Kidney (tissue), 14 donors: ENCODE results near the gene GCNA. TPM values are rescaled to one million over a fixed set of nuclear protein-coding genes. Genes with fewer than 3 reads are reported as not detected.

Experiments used
- DNase-seq, 5 donors: peaks; one replicate each; pipeline ENCODE4 v3.0.0-alpha.2; 2013 to 2020
- FAIRE-seq: peaks from 2 replicates; lab custom pipeline; 2012; peaks lifted over from hg19 to GRCh38; lab: Jason Lieb, UNC
- H3K27ac ChIP-seq, 2 donors: one replicate each; pipeline ENCODE4 v1.7.0; 2013; ENCODE audit warnings: low read depth in 2 of 2, low read length in 2 of 2, inconsistent platforms in 1 of 2
- H3K27me3 ChIP-seq: one replicate; pipeline ENCODE4 v1.7.1; 2013; ENCODE audit warnings: low read length, inconsistent platforms; ENCODE audit not compliant: control insufficient read depth, insufficient read depth
- H3K36me3 ChIP-seq, 3 donors: one replicate each; pipeline versions ENCODE4 v1.7.0 to v1.7.1; 2013; ENCODE audit warnings: low read length in 3 of 3, control low read depth in 1 of 3, inconsistent platforms in 1 of 3; ENCODE audit not compliant: insufficient read depth in 3 of 3, control insufficient read depth in 2 of 3
- H3K4me1 ChIP-seq, 3 donors: one replicate each; pipeline versions ENCODE4 v1.7.0 to v1.7.1; 2013; ENCODE audit warnings: low read length in 3 of 3, inconsistent platforms in 1 of 3, low read depth in 1 of 3; ENCODE audit not compliant: control insufficient read depth in 2 of 3, insufficient read depth in 2 of 3
- H3K4me3 ChIP-seq, 3 donors: one replicate each; pipeline versions ENCODE4 v1.7.0 to v1.8.1; 2013; ENCODE audit warnings: low read length in 3 of 3, control low read depth in 1 of 3, inconsistent platforms in 1 of 3
- H3K9ac ChIP-seq, 3 donors: one replicate each; pipeline versions ENCODE4 v1.7.0 to v1.7.1; 2013; ENCODE audit warnings: low read length in 3 of 3, control low read depth in 1 of 3, inconsistent platforms in 1 of 3
- H3K9me3 ChIP-seq, 3 donors: one replicate each; pipeline versions ENCODE4 v1.7.0 to v1.7.1; 2013; ENCODE audit warnings: low read length in 3 of 3, control low read depth in 1 of 3, inconsistent platforms in 1 of 3; ENCODE audit not compliant: control insufficient read depth in 2 of 3, insufficient read depth in 1 of 3
- CTCF ChIP-seq: IDR thresholded peaks from 3 replicates; pipeline ENCODE4 v1.5.1; 2012; ENCODE audit warnings: mild to moderate bottlenecking, moderate library complexity, borderline replicate concordance; ENCODE audit not compliant: insufficient read depth; ENCODE audit errors: extremely low read depth
- intact Hi-C: fragments of 100-400 bp; cut with DNase I; formaldehyde crosslinking; loops from one replicate; pipeline ENCODE4 v1.11.1; 2022
- polyA plus RNA-seq: library from polyadenylated mRNA; stranded (reverse); fragments of 350-450 nt; fragmentation: Illumina TruSeq; extraction: RNeasy Lipid Tissue Mini Kit (QIAGEN cat#74804); gene quantifications from one replicate; pipeline ENCODE4 v1.2.3, GENCODE V29; 2014; ENCODE audit warnings: low read depth, low replicate concordance; ENCODE audit not compliant: insufficient read depth
- total RNA-seq: library from RNA; stranded (reverse); fragmentation: NEBNext Ultra II Directional; extraction: Animal tissue kit (Norgen Biotek cat#: 25700); gene quantifications from one replicate; pipeline ENCODE4 v1.2.1, GENCODE V29; 2021
- donor health status: control.
- donor health status: control.
- donor health status: control.
- donor health status: control.
- donor health status: control.
- donor health status: DM: yes; HTN: yes; CAD: no.
- donor health status: Normal renal cell carcinoma (clear cell type).

GCNA gene
- total and polyA plus RNA-seq, 2 donors from 2014 or later = 1.6 to 2.7 TPM

- FAIRE-seq (no peak), DNase-seq (no peak)
- Histone ChIP-seq H3K27me3 (no peaks in the 10 kb centered on the region), H3K36me3 (peaks cover 0 to 5% (median 2%) of the 10 kb centered on the region in 3 donors), H3K9ac (no peak overlapping the region), H3K27ac (no peak overlapping the region), H3K9me3 (no peaks in the 10 kb centered on the region), H3K4me1 (peaks cover 0 to 18% (median 13%) of the 10 kb centered on the region in 3 donors), H3K4me3 (no peak overlapping the region)
- intact Hi-C loops = no loop called here
- TF ChIP-seq CTCF = no peak
Observed at GRCh38 chrX:71540801-71541200, 37.4 kb upstream of the GCNA start.

DNA sequence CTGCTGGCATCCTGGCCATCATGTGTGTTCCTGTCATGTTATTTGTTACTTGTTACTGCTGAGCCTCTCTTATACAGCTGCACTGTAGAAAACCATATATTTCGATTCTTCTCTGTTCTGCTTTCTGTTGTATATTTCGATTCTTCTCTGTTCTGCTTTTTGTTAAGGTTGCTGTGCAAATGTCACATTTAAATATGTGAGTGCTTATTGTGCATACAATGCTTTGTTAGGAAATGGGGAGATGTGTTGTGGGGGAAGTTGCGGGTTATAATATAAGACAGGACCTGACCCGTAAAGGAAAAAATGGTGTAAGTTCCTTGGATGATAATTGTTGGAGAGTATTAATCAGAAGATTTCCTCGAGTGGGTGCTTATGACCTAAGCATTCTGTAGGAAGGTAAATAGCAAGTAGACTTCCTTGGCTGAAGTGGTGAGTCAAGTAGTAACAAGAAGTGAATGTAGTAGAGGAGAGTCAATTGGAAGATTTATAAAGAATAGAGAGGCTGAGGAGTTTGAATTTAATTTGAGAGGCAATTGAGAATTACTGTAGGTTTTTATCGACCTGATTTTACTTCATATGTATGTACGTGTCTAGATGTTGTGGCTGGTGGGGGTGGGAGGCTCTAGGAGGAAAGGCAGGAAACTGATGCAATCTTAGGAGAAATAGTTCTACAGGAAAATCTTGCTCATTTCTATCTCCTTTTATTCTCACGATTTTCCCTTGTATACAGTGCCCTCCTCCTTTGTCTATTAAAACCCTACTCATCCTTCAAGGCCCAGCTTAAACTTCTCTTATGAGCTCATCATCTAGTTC lies 36.8 kb upstream of the GCNA start:
- Histone ChIP-seq H3K4me3 (no peak overlapping the region), H3K27ac (peak overlapping the region in 1 of 2 donors; percentile 17), H3K9me3 (no peaks in the 10 kb centered on the region), H3K36me3 (peaks cover 0 to 5% (median 2%) of the 10 kb centered on the region in 3 donors), H3K4me1 (peaks cover 0 to 16% (median 13%) of the 10 kb centered on the region in 3 donors), H3K9ac (no peak overlapping the region), H3K27me3 (no peaks in the 10 kb centered on the region)
- no peak for TF ChIP-seq CTCF
- DNase-seq (no peak), FAIRE-seq (no peak)
- intact Hi-C loops = no loop called here

DNA sequence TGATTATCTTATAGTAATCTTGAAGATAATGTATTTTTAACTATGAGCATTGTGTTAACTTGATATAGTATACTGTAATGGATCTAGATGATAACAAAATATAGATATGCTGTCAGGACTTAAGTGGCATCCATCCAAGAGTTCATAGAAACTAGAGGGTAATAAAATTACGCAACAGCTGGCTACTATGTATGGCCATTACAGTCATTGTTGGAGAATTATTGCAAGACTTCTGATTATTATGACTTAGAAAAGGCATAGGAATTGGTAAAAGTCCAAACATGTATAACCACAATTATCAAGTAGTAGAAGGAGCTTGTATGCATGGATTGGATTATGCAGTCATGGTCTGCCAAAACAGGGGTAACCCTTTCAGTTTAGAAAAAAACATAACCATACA lies 35.8 kb upstream of the GCNA start:
- no peak for TF ChIP-seq CTCF
- DNase-seq (no peak), FAIRE-seq (no peak)
- Histone ChIP-seq H3K27me3 (no peaks in the 10 kb centered on the region), H3K9ac (no peak overlapping the region), H3K4me1 (peaks cover 0 to 16% (median 13%) of the 10 kb centered on the region in 3 donors), H3K9me3 (no peaks in the 10 kb centered on the region), H3K36me3 (peaks cover under 1 to 11% (median 2%) of the 10 kb centered on the region in 3 donors), H3K27ac (no peak overlapping the region), H3K4me3 (no peak overlapping the region)
- intact Hi-C loops = no loop called here
